ENCODE results near the gene GAPDH.
"Not testable (repeated sequence)": the region's sequence is repeated elsewhere in the genome, so short reads cannot be mapped to it uniquely, and the experiment has no call there.

The GAPDH gene

GRCh38 chr12:6582959-6583358 is 48.6 kb downstream of the GAPDH start:
- H3K36me3 Mint-ChIP-seq (ENCODE audit: low read depth), result peaks cover 80% of the 10 kb centered on the region
- no peak for DNase-seq
- no peak overlapping the region for H3K4me3 Mint-ChIP-seq
- no peaks in the 10 kb centered on the region for H3K27me3 Mint-ChIP-seq (ENCODE audit: low read depth, poor library complexity)
- H3K4me1 Mint-ChIP-seq, result no peaks in the 10 kb centered on the region
- no peaks in the 10 kb centered on the region for H3K9me3 Mint-ChIP-seq
- no peak for TF ChIP-seq CTCF (IDR thresholded peaks at IDR 0.05)
- peak overlapping the region; percentile 76 for H3K27ac Mint-ChIP-seq

- H3K27ac Mint-ChIP-seq, result no peak overlapping the region
- H3K9me3 Mint-ChIP-seq, result no peaks in the 10 kb centered on the region
- no peak for TF ChIP-seq CTCF (IDR thresholded peaks at IDR 0.05)
- H3K4me3 Mint-ChIP-seq, result no peak overlapping the region
- H3K36me3 Mint-ChIP-seq (ENCODE audit: low read depth), result peaks cover 81% of the 10 kb centered on the region
- no peak for DNase-seq
- no peaks in the 10 kb centered on the region for H3K27me3 Mint-ChIP-seq (ENCODE audit: low read depth, poor library complexity)
- H3K4me1 Mint-ChIP-seq, result no peaks in the 10 kb centered on the region
Observed at GRCh38 chr12:6584293-6584692, 50.0 kb downstream of the GAPDH start.

- peaks cover 83% of the 10 kb centered on the region for H3K36me3 Mint-ChIP-seq (ENCODE audit: low read depth)
- DNase-seq; H3K4me1 Mint-ChIP-seq; H3K4me3 Mint-ChIP-seq; H3K27me3 Mint-ChIP-seq (ENCODE audit: low read depth, poor library complexity); H3K9me3 Mint-ChIP-seq: not testable (repeated sequence)
- peak overlapping the region; percentile 67 for H3K27ac Mint-ChIP-seq
Observed at GRCh38 chr12:6586569-6586968, 52.3 kb downstream of the GAPDH start.
